Mucosa of descending colon (tissue), 3 donors: ENCODE measurements around the gene TAGAP. TPM values are rescaled to one million over a fixed set of nuclear protein-coding genes. Genes with fewer than 3 reads are reported as not detected.

Source experiments
- ATAC-seq: fragments of 200-7000 bp; cut with Tn5 transposase; one replicate; pipeline ENCODE4 v1.9.1; 2020; ENCODE audit warnings: mild to moderate bottlenecking, moderate library complexity
- DNase-seq, 3 donors: peaks; one replicate each; pipeline ENCODE4 v3.0.0-alpha.2; 2020
- H3K36me3 ChIP-seq: fragments of 200-600 bp; one replicate; pipeline ENCODE4 v1.8.0; 2021; ENCODE audit warnings: low read depth, mild to moderate bottlenecking
- H3K4me1 ChIP-seq: fragments of 200-600 bp; one replicate; pipeline ENCODE4 v1.8.0; 2021; ENCODE audit warnings: low read depth, mild to moderate bottlenecking
- H3K4me3 ChIP-seq: fragments of 200-600 bp; one replicate; pipeline ENCODE4 v1.8.0; 2021; ENCODE audit warnings: mild to moderate bottlenecking
- H3K9me3 ChIP-seq: fragments of 200-600 bp; one replicate; pipeline ENCODE4 v1.8.0; 2021; ENCODE audit warnings: mild to moderate bottlenecking
- intact Hi-C, 2 donors: fragments of 100-400 bp; cut with DNase I in 1 of 2; cut with micrococcal nuclease in 1 of 2; formaldehyde crosslinking; loops; one replicate each; pipeline versions ENCODE4 v1.11.0 to v1.11.1; 2022; cut with DNase I, micrococcal nuclease
- total RNA-seq, 3 donors: library from RNA; stranded (reverse); fragmentation: NEBNext Ultra II Directional in 2 of 3; extraction: Animal tissue kit (Norgen Biotek cat#: 25700) in 2 of 3; gene quantifications; one replicate each; pipeline versions ENCODE4 v1.2.1 to v1.2.4, GENCODE V29; 2021 to 2023
- TF ChIP-seq, protein P1 (sequence below): fragments of 200-600 bp; IDR thresholded peaks from one replicate; pipeline ENCODE4 v1.8.0; 2022; ENCODE audit warnings: antibody characterized with exemption, mild to moderate bottlenecking
- donor health status: DM: no; HTN: no; CAD: no; lungs with moderate emphysema.
- donor health status: DM: no; HTN: no; CAD: no.
- donor health status: DM: no; HTN: yes; CAD: no.

The TAGAP gene
- total RNA-seq, 3 donors from 2014 or later: 2.0 to 4.1 (median 3.7) TPM

DNA sequence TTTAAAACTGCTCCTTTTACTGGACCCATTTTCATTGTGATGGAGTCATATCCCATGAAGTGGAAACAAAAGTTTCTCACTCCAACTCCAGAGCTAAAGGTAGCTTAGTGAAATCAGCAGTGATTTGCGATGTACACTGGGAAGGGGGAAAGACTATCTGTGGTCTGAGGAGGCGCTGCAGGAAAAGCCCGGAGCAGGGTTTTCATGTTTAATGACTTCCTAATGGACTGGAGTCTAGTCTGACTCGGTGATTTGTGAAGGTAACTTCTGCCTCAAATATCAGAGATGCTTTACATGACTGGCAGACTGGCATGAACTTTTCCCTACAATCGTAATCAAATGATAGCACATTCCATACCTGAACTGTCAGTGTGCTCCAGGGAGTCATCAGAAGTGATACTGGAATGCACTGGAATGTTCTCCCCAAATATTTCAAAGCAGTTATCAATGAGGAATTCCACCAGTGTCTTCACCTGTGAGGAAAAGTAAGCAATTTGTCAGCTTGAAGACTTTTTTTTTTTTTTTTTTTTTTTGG, 7.0 kb downstream of the TAGAP start:
- Histone ChIP-seq H3K4me1 (no peaks in the 10 kb centered on the region), H3K9me3 (no peaks in the 10 kb centered on the region), H3K36me3 (no peaks in the 10 kb centered on the region), H3K4me3 (no peak overlapping the region)
- no peak for DNase-seq
- ATAC-seq: no peak
- intact Hi-C loops: no loop called here
- TF ChIP-seq, protein P1, sequence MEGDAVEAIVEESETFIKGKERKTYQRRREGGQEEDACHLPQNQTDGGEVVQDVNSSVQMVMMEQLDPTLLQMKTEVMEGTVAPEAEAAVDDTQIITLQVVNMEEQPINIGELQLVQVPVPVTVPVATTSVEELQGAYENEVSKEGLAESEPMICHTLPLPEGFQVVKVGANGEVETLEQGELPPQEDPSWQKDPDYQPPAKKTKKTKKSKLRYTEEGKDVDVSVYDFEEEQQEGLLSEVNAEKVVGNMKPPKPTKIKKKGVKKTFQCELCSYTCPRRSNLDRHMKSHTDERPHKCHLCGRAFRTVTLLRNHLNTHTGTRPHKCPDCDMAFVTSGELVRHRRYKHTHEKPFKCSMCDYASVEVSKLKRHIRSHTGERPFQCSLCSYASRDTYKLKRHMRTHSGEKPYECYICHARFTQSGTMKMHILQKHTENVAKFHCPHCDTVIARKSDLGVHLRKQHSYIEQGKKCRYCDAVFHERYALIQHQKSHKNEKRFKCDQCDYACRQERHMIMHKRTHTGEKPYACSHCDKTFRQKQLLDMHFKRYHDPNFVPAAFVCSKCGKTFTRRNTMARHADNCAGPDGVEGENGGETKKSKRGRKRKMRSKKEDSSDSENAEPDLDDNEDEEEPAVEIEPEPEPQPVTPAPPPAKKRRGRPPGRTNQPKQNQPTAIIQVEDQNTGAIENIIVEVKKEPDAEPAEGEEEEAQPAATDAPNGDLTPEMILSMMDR: no peak

- ATAC-seq: no peak
- no peak overlapping the region for H3K4me3 ChIP-seq
- DNase-seq: no peak
- no peaks in the 10 kb centered on the region for H3K4me1 ChIP-seq
- no peaks in the 10 kb centered on the region for H3K36me3 ChIP-seq
- intact Hi-C loops: no loop called here
- TF ChIP-seq, protein P1: no peak
- no peaks in the 10 kb centered on the region for H3K9me3 ChIP-seq
These were observed 8.1 kb downstream of the TAGAP start for GRCh38 chr6:159036673-159037072.

DNA sequence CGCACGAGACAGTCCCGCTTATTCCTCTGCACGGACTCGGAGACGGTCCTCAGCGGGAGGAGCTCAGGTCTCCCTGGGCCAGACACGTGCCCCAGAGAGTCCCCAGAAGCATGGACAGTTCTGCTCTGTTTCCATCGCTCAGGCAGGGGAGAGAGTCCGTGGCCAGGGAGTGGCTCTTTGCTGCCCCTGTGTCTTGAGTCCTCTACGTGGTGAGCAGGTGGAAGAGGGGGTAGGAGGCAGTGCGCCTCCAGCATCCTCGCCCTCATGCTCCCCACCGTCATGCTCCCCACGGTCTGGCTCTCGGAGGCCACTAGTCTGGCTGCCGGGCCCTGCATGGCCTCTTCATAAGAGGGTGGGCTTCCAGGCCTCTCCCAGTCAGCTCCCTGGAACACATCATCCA, 8.9 kb downstream of the TAGAP start:
- DNase-seq (no peak), ATAC-seq (peak; percentile 9)
- Histone ChIP-seq H3K4me3 (no peak overlapping the region), H3K9me3 (no peaks in the 10 kb centered on the region), H3K4me1 (no peaks in the 10 kb centered on the region), H3K36me3 (no peaks in the 10 kb centered on the region)
- intact Hi-C loops: no loop called here
- TF ChIP-seq, protein P1: no peak

GRCh38 chr6:159033160-159034049, 11.4 kb downstream of the TAGAP start:
- Histone ChIP-seq H3K4me3 (no peak overlapping the region), H3K4me1 (no peaks in the 10 kb centered on the region), H3K9me3 (no peaks in the 10 kb centered on the region), H3K36me3 (no peaks in the 10 kb centered on the region)
- DNase-seq: no peak
- ATAC-seq: peak; percentile 36
- TF ChIP-seq, protein P1: no peak
- intact Hi-C loops: no loop called here

- intact Hi-C loops: no loop called here
- no peak for DNase-seq
- Histone ChIP-seq H3K4me3 (no peak overlapping the region), H3K9me3 (no peaks in the 10 kb centered on the region), H3K36me3 (no peaks in the 10 kb centered on the region), H3K4me1 (no peaks in the 10 kb centered on the region)
- TF ChIP-seq, protein P1: no peak
- no peak for ATAC-seq
These were observed 12.9 kb downstream of the TAGAP start for GRCh38 chr6:159031846-159032245.
